ENCODE results near the gene BATF.
A peak's percentile ranks its signal among the peaks of the same experiment; 100 is the strongest.

Gene BATF

DNA sequence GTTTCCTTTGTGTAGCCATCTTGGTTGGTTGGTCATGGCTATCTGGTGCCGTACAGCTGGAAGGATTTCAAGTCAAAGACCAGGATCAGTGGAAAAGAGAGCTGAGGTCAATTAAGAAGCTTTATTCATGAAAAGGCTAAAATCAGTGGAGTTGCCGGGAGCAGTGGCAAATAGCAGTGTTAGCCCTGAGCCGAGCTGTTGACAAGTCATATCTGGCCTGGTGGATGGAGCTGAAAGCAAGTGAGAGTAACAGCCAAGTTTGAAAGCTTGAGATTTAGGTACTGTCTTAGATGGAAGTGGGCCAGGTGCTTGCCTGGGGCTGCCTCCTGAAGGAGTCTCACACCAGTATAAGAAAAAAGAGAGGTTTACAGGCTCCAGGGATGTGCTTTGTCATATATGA lies 9.0 kb downstream of the BATF start:
- DNase-seq (ENCODE audit: low read depth): no peak
- no peak overlapping the region for H3K4me3 ChIP-seq (ENCODE audit: low read depth, low read length)
- TF ChIP-seq CTCF (IDR thresholded peaks at IDR 0.05; ENCODE audit: control insufficient read depth, extremely low read depth, insufficient read depth): no peak

DNA sequence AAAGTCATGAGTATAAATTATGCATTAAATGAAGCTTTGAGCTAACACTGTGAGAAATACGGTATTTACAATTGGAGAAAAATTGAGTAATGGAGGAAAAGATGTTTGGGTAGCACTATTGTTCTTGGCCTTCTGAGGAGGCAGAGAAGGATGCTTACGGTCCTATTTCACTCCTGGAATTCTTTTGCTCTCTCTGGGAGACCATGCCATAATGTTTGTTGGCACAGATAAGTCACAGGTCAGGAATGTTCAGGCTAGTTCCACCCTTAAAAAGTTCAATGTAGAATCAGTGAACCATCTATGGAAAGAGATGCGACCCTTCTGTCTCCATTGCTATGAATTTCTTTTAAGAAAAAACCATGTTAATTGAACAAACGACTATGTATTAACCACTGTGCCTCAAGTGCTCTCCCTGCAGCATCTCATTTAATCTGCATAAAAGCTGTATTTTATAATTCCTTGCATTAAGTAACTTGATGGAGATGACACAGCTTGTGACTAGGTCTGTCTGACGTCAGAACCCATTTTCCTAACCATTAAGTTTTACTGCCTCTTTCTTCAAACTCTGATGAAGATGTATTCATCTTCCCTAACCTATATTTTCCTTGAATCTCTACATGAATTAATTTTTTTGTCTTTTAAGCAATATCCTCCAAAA lies 9.5 kb downstream of the BATF start:
- no peak overlapping the region for H3K4me3 ChIP-seq (ENCODE audit: low read depth, low read length)
- DNase-seq (ENCODE audit: low read depth): no peak
- no peak for TF ChIP-seq CTCF (IDR thresholded peaks at IDR 0.05; ENCODE audit: control insufficient read depth, extremely low read depth, insufficient read depth)

- no peak overlapping the region for H3K4me3 ChIP-seq (ENCODE audit: low read depth, low read length)
- no peak for DNase-seq (ENCODE audit: low read depth)
Observed at GRCh38 chr14:75533791-75534555, 11.7 kb downstream of the BATF start.

DNA sequence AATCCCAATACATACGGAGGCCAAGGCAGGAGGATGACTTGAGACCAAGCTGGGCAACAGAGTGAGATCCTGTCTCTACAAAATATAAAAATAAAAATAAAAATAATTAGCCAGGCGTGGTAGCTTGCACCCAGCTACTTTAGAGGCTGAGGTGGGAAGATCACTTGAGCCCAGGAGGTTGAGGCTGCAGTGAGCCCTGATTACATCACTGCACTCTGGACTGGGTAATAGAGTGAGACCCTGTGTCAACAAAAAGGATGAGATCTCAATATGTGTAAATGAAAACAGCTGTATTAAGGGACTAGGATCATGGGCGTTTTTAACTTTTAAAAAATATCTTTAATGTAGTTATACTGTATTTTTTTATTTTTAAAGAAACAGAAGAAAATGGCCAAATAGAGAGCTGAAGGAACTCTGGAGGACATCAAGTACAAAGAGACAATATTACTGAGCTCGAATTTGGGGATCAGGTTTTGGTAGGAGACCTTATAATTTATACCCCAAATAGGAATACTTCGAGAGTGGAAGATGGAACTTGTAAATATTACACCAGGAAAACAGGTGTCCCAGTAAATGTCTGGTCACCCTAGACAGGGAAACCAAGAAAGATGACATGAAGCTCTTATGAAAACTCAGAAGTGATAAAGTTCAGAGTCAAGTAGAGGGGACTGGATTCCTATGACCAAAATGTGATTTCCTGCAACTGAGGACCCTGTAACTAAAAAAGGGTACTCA lies 13.1 kb downstream of the BATF start:
- TF ChIP-seq CTCF (IDR thresholded peaks at IDR 0.05; ENCODE audit: control insufficient read depth, extremely low read depth, insufficient read depth): no peak
- no peak overlapping the region for H3K4me3 ChIP-seq (ENCODE audit: low read depth, low read length)
- DNase-seq (ENCODE audit: low read depth): peak; percentile 27

More at GRCh38 chr14:75533791-75534555, 11.7 kb downstream of the BATF start:
- no peak for TF ChIP-seq CTCF (IDR thresholded peaks at IDR 0.05; ENCODE audit: control insufficient read depth, extremely low read depth, insufficient read depth)

GRCh38 chr14:75537071-75537470 lies 14.8 kb downstream of the BATF start:
- DNase-seq (ENCODE audit: low read depth): no peak
- no peak for TF ChIP-seq CTCF (IDR thresholded peaks at IDR 0.05; ENCODE audit: control insufficient read depth, extremely low read depth, insufficient read depth)
- H3K4me3 ChIP-seq (ENCODE audit: low read depth, low read length): no peak overlapping the region

- no peak for TF ChIP-seq CTCF (IDR thresholded peaks at IDR 0.05; ENCODE audit: control insufficient read depth, extremely low read depth, insufficient read depth)
- no peak overlapping the region for H3K4me3 ChIP-seq (ENCODE audit: low read depth, low read length)
- DNase-seq (ENCODE audit: low read depth): no peak
Observed at GRCh38 chr14:75539162-75539560, 16.9 kb downstream of the BATF start.

Data from LNCaP clone FGC (cell line).